GM19455 (cell line): ENCODE results near the gene GCNT2.
"Not testable (repeated sequence)": the region's sequence is repeated elsewhere in the genome, so short reads cannot be mapped to it uniquely, and the experiment has no call there.

Source experiments
- ATAC-seq: cut with Tn5 transposase; IDR thresholded peaks from one replicate; pipeline ENCODE4 v1.9.1; 2021; ENCODE audit not compliant: unreplicated experiment

The GCNT2 gene

DNA sequence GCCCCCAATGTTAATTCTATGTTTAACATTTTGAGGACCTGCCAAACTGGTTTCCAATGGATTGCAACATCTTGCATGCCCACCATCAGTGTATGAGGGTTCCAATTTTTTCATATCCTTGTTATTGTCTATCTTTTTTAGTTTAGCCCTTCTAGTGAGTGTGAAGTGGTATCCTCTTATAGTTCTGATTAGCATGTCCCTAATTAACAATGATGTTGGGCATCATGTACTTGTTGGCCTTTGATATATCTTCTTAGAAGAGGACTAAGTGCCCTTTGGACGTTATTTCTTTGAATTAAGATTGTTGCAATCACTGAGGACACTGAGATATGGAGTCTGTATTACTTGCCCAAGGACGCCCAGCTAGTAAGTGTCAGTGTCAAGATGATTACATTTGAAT is 22.3 kb downstream of the GCNT2 start:
- ATAC-seq, result no peak

DNA sequence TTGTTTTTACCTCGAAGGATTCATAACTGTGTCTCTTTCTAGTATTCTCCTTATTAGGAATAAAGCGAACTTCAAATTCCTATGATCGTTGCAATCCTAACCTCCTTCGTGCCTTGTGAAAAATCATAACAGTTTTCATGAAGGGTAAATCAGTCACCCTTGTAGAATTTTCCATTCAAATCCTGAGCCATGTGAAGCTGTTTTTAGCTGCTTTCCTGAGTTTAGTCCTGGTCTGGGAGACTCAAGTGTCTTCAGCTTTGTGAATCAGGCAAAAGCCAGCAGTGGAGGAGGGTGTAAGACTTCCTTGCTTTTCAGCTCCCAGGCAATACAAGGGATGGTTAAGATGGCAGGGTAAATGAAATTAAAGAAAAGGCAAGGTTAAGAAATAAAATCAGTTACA is 24.3 kb downstream of the GCNT2 start:
- ATAC-seq, result no peak

DNA sequence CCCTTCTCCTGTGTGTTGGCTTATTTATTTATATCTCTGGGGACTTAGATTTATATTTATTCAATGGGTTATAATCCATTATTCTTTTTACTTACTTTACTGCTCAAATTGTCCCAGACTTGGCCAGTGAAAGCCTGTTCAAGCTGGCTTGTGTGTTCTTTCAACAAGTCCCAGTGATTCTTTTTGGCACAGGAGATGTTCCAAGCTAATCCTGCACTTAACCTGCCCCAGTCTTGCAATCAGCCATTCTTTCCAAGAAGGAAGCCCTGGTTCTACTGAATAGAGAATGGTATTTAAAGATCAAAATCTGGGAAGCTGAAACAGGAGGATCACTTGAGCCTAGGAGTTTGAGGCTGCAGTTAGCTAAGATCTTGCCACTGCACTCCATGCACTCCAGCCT is 26.7 kb downstream of the GCNT2 start:
- ATAC-seq, result no peak

- no peak for ATAC-seq
Observed at GRCh38 chr6:10550764-10551163, 29.6 kb downstream of the GCNT2 start.

GRCh38 chr6:10552270-10552810 is 31.2 kb downstream of the GCNT2 start:
- no peak for ATAC-seq

- ATAC-seq, result no peak
Observed at GRCh38 chr6:10553871-10554270, 32.7 kb downstream of the GCNT2 start.

DNA sequence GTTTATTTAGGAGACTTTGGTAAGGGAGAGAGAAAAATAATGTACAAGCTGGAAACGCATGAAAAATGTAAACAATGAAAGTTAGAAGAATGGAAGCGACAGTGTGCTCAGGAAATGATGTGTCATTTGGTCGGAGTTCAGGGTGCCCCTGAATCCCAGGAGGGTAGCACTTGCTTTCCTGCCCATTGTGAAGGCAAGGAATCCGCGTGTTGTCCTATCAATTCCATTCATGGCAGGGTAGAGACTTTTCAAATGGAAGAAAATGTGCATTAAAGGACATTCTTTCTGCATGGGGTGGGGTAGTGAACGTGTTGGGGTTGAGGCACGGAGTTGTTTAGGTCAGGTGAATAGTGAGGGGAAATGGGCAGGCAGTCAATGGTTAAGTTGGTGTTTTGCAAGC is 33.7 kb downstream of the GCNT2 start:
- ATAC-seq, result no peak

DNA sequence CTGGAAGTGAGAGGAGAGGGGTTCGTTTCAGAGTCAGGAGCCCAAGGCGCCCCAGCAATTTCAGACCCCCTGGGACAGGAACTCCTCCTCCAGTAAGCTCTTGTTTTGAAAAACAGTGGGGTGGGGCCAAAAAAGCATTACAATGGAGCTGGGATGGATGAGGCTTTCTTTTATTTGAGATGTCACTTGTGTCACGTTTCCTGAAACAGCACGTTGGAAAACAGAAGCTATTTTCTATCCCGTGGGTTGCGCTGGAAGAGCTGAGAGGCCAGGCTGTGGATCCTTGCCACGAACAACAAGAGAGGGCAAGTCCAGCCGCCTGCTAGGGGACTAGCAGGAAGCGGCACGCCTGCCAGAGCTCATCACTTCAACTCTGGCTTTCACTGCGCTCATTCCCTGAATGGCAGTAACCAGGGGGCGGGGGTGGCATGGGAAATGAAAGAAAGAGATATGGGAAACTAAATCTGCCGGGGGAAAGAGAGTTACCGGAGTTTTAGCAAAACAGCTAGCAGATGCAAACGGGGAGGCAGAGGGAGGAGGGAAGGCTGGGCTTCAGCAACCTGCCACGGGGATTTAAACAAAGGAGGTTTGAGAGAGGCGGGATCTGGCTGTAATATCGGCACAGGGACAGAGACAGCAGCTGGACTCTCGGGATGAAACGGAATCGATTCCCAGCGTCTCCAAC is 34.6 kb downstream of the GCNT2 start:
- ATAC-seq, result no peak

- no peak for ATAC-seq
Observed at GRCh38 chr6:10556589-10556988, 35.4 kb downstream of the GCNT2 start.

GRCh38 chr6:10556992-10557391 is 35.8 kb downstream of the GCNT2 start:
- ATAC-seq, result no peak

GRCh38 chr6:10557913-10558312 is 36.8 kb downstream of the GCNT2 start:
- no peak for ATAC-seq

DNA sequence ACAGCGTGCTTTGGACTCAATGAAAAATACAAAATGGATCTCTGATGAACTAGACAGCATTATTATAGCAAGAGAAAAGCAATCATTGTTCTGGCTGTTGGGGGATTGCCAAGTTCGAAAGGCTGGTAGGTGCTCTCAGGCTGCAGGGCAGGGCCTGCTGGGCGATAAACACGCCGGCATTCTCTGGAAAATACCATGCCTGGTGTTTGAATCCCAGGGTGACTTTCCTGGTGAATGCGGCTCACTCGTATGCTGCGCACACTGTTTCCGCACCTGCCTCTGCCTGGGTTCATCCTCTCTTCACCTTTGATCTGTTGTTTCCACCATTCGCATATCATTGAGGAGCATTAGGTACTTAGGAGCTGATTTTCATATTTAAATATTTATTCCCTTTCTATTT is 37.4 kb downstream of the GCNT2 start:
- no peak for ATAC-seq

DNA sequence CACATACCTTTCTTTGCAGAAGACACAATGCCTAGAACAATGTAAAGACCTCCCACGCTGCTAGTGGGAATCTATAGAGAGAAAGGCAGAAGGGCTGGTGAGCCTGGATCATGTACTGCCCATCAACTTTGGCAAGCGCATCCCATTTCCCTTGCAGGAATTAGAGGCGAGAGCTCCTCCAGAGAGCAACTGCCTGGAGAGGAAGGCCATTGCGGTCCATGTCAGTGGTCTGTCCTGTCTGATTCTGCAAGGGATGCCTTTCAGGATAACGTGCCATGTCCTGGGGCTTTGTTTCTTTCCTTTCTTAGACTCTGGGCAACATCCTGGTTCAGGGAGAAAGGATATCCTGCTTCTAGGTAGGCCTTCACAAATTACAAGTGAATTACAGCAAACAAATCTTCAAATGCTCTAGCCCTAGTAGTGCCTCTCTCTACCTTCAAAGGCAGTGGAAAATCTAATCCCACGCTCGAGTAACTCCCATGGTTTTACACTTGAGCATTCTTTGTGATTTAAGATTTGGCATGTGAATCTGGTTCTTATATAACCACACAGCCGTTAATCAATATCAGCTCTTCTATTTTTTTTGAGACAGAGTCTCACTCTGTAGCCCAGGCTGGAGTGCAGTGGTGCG is 38.5 kb downstream of the GCNT2 start:
- no peak for ATAC-seq

DNA sequence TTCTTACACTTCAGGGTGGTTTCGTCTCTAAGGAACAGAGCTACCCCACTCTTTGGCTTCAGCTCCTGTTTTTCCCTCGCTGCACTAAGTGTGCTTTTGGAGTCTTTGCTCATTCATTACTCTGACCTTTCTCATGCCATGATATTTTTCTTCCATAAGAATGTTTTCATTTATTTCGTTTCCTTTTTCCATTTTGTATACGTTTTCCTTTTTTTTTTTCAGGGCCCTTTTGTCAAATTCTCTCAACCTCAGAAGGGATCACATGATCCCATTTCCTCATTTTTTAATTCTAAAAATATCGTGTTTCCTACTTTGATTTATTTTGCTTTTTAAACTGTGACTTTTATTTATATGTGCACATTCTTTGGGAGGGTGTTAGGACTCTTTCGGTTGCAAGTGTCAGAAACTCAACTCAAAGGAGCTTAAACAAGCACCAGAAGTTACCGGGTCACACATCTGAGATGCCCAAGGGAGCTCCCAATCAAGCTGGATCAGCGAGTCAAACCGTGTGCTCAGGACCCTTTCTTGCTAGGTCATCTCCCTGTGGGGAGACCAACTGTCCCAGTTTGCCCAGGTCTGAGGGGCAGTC is 40.6 kb downstream of the GCNT2 start:
- ATAC-seq, result no peak

GRCh38 chr6:10564975-10565673 is 44.0 kb downstream of the GCNT2 start:
- ATAC-seq, result no peak

GRCh38 chr6:10565913-10566312 is 44.8 kb downstream of the GCNT2 start:
- no peak for ATAC-seq

- ATAC-seq, result no peak
Observed at GRCh38 chr6:10567256-10568026, 46.3 kb downstream of the GCNT2 start.

DNA sequence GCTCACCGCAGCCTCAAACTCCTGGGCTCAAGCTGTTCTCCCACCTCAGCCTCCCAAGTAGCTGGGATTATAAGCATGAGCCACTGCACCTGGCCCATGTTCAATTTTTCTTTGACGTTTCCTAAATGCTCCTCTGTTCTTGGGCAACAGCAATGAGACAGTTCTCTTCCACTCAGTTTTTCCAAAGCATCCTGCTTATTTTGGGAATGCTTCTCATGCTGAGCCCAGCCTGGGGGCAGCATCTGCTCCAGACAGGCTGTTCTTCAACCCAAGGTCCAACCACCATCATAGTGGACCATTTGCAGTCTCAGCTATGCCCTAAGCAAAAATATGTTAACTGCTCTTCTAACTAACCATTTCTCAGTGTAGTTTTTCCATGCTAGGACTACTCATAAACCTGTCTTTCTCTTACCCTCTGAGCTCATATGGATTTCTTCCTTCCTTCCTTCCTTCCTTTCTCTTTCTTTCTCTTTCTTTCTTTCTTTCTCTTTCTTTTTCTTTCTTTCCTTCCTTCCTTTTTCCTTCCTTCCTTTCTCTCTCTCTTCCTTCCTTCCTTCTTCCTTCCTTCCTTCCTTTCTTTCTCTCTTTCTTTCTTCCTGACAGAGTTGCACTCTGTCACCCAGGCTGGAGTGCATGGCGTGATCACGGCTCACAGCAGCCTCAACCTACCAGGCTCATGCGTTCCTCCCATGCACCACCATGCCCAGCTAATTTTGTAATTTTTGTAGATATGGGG is 48.4 kb downstream of the GCNT2 start:
- ATAC-seq, result no peak

- not testable (repeated sequence) for ATAC-seq
Observed at GRCh38 chr6:10575519-10575918, 54.4 kb downstream of the GCNT2 start.

DNA sequence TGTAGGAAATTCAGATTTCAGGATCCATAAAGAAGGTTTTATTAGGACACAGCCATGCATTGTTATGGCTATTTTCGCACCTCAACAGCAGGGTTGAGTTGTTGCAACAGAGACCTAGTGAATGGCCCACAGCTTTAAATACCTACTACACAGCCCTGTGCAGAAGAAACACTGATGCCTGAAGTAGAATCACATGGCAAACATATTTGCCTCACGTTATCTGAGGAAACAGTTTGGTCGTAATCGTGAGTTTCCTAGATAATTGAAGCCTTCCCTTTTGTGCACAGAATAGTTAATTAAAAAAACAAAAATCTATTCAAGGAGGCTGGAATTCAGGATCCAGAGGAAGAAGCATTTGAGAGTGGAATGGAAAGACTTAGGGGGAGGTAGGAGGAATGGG is 55.1 kb downstream of the GCNT2 start:
- no peak for ATAC-seq
